HG02885 (cell line): ENCODE data around the gene EREG.

Experiments used
- ATAC-seq: cut with Tn5 transposase; IDR thresholded peaks from one replicate; pipeline ENCODE4 v1.9.1; 2021; ENCODE audit warnings: mild to moderate bottlenecking; ENCODE audit not compliant: unreplicated experiment, poor library complexity

Gene EREG

GRCh38 chr4:74415602-74416300 is 50.8 kb downstream of the EREG start:
- ATAC-seq, result no peak

DNA sequence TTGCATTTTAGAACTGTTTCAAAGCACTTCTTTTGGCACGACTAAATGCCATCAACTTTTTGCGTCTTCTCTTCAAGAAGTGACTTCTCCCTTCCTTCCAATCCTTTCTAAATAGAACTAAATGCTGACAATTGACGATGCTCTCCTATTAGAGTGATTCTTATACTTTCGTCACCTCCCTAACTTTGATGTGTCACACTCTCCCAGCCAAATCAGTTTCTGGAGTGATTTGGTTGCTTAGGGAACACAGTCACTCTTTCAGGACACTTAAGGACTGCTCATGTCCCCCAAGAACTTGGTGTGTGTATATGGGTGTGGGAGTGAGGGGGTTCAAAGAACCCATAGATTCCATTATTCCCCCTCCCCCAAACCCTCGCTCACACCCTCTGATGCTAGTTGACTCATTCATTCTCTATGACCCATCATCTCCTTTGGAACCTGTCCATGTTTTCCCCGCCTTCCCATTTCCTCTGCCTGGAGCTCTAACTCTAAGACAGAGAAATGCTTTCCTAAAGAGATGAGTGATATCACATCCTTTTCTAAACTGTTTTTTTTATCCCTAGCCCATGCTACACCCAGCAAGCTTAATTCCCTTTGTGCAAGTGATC is 53.2 kb downstream of the EREG start:
- ATAC-seq, result no peak

DNA sequence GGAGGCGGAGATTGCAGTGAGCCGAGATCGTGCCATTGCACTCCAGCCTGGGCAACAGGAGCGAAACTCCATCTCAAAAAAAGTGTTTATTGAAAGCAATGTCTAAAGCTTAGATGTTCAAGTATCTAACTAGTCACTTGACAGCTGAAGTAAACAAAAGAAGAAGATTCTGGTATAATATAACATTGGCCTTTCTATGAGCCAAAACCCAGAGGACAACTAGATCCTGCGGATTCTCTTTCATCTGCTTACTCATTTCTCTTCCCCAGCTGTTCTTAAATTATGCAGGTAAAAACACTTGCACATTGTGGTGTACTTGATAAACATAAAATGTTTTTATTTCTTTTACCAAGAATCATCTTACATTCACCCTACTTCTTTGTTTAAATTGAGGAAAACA is 55.9 kb downstream of the EREG start:
- ATAC-seq, result no peak

- no peak for ATAC-seq
These were observed 58.2 kb downstream of the EREG start for GRCh38 chr4:74423104-74423503.

DNA sequence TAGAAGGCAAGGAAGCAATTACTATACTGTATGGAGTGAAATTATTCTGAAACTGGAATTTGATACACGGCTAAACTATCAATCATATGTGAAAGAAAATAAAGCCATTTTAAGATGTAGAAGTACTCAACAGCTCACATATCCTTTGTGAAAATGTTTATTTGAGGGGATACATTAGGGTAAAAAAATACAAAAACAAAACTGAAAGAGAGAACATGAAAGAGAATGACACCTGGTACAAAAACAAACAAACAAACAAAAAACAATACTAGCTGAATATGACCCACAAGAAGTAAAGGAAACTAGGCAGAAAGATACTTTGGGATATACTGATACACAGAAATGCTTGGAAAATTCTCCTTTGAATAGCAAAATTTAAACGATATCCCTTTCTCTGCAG is 59.2 kb downstream of the EREG start:
- no peak for ATAC-seq

- ATAC-seq, result no peak
These were observed 61.2 kb downstream of the EREG start for GRCh38 chr4:74426101-74426500.

DNA sequence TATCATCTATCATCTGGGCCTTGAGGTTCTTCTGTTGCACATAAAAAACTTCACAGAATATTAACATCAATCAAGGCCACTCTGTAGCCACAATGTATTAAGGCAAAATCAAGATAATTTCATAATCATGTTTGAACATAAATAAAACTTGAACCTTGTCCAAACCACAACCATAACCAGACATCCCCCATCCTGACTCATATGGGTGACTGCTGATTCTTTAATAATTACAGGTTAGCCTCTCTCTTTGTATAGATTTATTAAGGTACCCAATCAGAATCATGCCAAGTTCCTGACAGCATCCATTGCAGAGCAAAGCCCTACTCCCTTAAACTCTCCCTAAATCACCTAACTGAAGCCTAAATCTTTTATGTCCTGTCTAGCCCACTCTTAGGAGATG is 63.3 kb downstream of the EREG start:
- no peak for ATAC-seq

DNA sequence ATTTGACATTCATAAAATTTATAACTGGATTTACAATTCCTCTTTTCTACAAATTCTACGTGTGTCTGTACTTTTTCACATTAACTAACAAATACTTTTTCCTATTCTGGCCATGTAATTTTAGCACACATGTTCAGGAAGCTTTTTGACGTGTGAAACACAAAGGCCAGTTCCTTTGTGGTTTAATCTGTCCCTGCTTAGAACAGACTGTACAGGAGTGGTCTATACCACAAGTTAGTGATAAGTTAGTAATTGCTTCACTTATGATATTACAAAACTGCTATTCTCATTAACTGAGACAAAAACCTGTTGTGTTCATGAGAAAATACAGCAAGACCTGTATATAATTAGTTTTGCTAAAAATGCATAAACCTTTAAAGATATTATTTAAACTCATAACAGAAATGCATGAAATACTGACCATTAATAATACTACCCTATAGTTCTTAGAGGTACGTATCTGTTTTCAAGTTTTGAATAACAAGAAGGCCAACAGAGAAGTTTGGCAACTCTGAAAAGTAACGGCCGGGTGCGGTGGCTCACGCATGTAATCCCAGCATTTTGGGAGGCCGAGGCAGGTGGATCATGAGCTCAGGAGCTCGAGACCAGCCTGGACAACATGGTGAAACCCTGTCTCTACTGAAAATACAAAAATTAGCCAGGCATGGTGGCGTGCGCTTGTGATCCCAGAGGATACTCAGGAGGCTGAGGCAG is 66.3 kb downstream of the EREG start:
- no peak for ATAC-seq

GRCh38 chr4:74433043-74433442 is 68.1 kb downstream of the EREG start:
- ATAC-seq, result no peak

- ATAC-seq, result no peak
These were observed 68.7 kb downstream of the EREG start for GRCh38 chr4:74433541-74434172.

- ATAC-seq, result no peak
These were observed 70.4 kb downstream of the EREG start for GRCh38 chr4:74435296-74435695.

DNA sequence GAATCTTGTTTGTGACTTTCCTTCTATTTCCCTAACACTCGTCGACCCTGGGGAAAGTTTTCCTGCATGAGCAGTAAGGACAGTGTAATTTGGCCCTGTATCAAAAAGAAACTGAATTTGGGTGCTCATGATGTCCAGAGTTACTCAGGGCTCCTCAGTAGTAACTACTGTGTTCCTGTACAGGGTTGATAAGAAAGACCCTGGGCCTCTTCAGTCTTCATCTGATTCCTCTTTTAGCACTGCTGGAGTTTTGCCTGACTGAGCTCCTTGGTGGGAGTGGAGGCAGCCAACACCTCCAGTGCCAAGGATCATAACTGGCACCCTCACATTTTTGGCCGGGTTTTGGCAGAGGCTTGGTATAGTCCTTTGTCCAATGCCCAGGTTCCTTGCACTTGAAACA is 72.9 kb downstream of the EREG start:
- ATAC-seq, result no peak
